Suprapubic skin (tissue), 4 donors: Measurements from ENCODE around the gene ERC2.

ENCODE experiments used
- CTCF ChIP-seq, 2 donors: fragments of 200-600 bp in 1 of 2; fragments of 450-650 bp in 1 of 2; sonication (generic) in 1 of 2; IDR thresholded peaks; one replicate each; pipeline ENCODE4 v1.5.1; 2016 to 2019; ENCODE audit warnings: antibody characterized with exemption in 2 of 2, mild to moderate bottlenecking in 1 of 2, moderate library complexity in 1 of 2
- POLR2A ChIP-seq, 2 donors: fragments of 450-650 bp; IDR thresholded peaks; one replicate each; pipeline ENCODE4 v1.6.1; 2017; ENCODE audit warnings: antibody characterized with exemption in 2 of 2, mild to moderate bottlenecking in 2 of 2, moderate library complexity in 2 of 2
- POLR2AphosphoS5 ChIP-seq, 3 donors: sonication (generic); formaldehyde crosslinking; IDR thresholded peaks; one replicate each; pipeline ENCODE4 v1.6.1; 2017; ENCODE audit warnings: antibody characterized with exemption in 3 of 3

GRCh38 chr3:55868347-55868746, 599.9 kb downstream of the ERC2 start:
- TF ChIP-seq CTCF (IDR thresholded peaks at IDR 0.05) (no peak), POLR2A (IDR thresholded peaks at IDR 0.05) (no peak), POLR2AphosphoS5 (IDR thresholded peaks at IDR 0.05) (no peak)
